NT2/D1 (cell line): ENCODE data around the gene PAQR9.

Experiments used
- DNase-seq: peaks from one replicate; pipeline ENCODE4 v3.0.0-alpha.2; 2011; ENCODE audit warnings: low read depth, low spot score
- H3K27me3 ChIP-seq: 2 replicates; pipeline ENCODE4 v1.6.0; 2011; ENCODE audit warnings: mild to moderate bottlenecking; ENCODE audit not compliant: insufficient read length, insufficient read depth
- H3K36me3 ChIP-seq: 2 replicates; pipeline ENCODE4 v1.6.1; 2011; ENCODE audit warnings: mild to moderate bottlenecking, low read length, mixed read lengths; ENCODE audit not compliant: insufficient read depth, insufficient read length
- H3K4me1 ChIP-seq: 2 replicates; pipeline ENCODE4 v1.5.1; 2011; ENCODE audit not compliant: insufficient read depth, insufficient read length
- H3K4me3 ChIP-seq: 2 replicates; pipeline ENCODE4 v1.5.1; 2011; ENCODE audit warnings: low read depth; ENCODE audit not compliant: insufficient read length
- H3K9ac ChIP-seq: 2 replicates; pipeline ENCODE4 v1.6.0; 2011; ENCODE audit warnings: low read depth; ENCODE audit not compliant: insufficient read length
- H3K9me3 ChIP-seq: 2 replicates; pipeline ENCODE4 v1.5.1; 2011; ENCODE audit warnings: mild to moderate bottlenecking, low read length; ENCODE audit not compliant: insufficient read depth
- SUZ12 ChIP-seq: IDR thresholded peaks from 2 replicates; pipeline ENCODE4 v1.6.1; 2011; ENCODE audit not compliant: insufficient read length, insufficient read depth; ENCODE audit errors: extremely low read depth
- YY1 ChIP-seq: IDR thresholded peaks from 2 replicates; pipeline ENCODE4 v1.6.1; 2011; ENCODE audit not compliant: insufficient read length, insufficient read depth
- ZNF274 ChIP-seq: IDR thresholded peaks from 2 replicates; pipeline ENCODE4 v1.6.1; 2011; ENCODE audit warnings: mild to moderate bottlenecking, low read depth, low read length

Gene PAQR9

DNA sequence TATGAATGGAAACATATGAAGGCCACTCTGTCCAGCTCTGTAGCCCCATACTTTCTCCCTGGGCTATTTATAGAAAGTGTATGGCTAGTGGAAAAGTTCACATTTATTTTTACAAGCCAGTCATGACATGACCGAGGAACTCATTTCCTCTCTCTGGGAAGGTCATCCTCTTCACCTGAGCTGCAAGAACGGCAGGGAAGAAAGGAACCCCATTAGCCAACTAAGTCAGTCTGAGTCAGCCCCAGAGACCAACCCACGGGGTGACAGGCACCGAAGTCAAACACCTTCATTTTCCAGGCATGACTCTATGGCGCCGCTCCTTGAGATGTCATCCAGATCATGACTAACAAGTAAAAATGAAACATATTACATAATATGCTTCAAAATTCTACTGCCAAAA, 4.8 kb downstream of the PAQR9 start:
- no peak overlapping the region for H3K4me3 ChIP-seq
- no peaks in the 10 kb centered on the region for H3K36me3 ChIP-seq
- peaks cover 13% of the 10 kb centered on the region for H3K27me3 ChIP-seq
- no peak overlapping the region for H3K9ac ChIP-seq
- H3K4me1 ChIP-seq, result peaks cover 7% of the 10 kb centered on the region
- TF ChIP-seq ZNF274 (no peak), SUZ12 (no peak), YY1 (no peak)
- no peak for DNase-seq
- H3K9me3 ChIP-seq, result no peaks in the 10 kb centered on the region; the same call in 1 of the 2 replicates

DNA sequence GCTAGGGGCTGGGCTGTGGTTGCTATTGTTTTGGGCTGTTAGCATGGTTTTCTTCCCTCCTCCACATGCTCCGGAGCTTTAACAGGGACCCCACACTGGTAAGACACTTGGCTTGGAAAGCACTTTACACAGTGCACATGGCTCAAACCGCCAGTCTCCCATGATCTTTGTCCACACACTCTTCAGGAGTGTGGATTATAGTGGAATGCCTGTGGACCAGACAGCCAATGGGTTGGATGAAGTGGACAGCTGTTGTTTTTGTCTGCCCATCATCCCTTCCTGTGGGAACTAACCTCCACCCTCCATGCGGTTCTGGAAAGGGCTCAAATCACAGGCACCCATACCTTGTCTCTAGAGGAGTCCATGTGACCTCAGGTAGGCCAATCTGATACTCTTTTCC, 10.0 kb downstream of the PAQR9 start:
- H3K27me3 ChIP-seq, result no peaks in the 10 kb centered on the region
- H3K9ac ChIP-seq, result no peak overlapping the region
- no peaks in the 10 kb centered on the region for H3K36me3 ChIP-seq
- TF ChIP-seq YY1, result no peak
- no peak for TF ChIP-seq SUZ12
- TF ChIP-seq ZNF274, result no peak
- H3K4me3 ChIP-seq, result no peak overlapping the region
- H3K4me1 ChIP-seq, result no peaks in the 10 kb centered on the region
- no peaks in the 10 kb centered on the region for H3K9me3 ChIP-seq
- DNase-seq, result no peak

DNA sequence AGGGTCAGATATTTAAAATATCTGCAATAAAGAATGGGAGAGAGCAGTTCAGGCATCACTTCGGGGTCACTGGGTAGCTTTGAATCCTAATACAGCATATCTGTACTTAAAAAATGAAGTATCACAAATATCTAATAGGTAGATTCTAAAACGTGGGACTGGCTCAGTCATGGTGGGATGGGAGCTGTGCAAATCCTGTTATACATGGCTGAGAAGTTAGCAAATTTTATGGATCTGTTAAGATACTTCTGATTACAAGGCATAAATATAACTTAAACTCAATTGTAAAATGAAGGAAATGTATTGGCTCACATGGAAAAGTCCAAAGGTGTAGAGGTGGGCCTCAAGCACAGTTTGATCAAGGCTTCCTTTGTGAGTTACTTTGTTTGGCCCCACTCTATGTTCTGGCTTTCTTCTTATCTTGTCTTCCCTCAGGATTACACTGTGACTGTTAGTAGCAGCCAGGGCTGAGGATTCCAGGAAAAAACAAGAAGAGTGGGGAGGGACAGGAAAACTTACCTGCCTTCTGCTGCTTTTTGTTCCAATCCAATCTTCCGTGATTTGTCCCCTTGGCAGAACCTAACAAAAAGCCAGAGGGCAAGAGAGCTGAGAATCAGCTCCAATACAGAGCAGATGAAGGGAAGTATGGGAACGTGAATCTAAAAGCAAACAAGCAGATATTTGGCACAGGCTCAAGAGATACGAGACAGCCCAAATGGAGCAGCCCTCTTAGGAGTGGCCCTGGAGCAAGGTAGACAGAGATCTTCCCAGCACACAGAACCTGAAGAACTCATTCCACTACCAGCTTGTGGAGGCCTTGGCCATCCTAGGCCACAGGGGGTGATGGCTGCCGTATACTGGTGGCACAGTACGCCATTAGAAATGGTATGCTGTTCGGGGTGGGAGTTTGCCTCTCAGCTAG, 10.9 kb downstream of the PAQR9 start:
- TF ChIP-seq YY1, result no peak
- TF ChIP-seq SUZ12, result no peak
- TF ChIP-seq ZNF274, result no peak
- Histone ChIP-seq H3K4me1 (no peaks in the 10 kb centered on the region), H3K36me3 (no peaks in the 10 kb centered on the region), H3K9me3 (peaks cover under 1% of the 10 kb centered on the region; the same call in 1 of the 2 replicates), H3K27me3 (no peaks in the 10 kb centered on the region), H3K9ac (no peak overlapping the region), H3K4me3 (no peak overlapping the region)
- DNase-seq, result no peak

DNA sequence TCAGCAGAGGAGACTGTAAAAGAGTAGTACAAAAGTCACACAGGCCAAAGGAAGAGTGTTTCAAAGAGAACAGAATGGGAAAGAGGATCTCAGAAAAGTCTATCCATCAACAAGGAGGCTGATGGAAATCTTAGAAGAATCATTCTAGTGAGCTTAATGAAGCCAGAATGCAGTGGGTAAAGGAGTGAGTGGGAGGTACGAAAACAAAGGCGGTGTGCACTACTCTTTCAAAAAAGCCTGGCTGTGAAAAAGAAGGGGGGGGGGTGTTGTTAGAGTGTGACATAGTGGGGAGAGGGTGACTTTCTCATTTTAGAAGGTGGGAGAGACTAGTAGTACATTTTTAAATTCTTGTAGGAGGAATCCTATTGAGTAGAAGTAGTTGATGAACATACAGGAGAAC, 11.7 kb downstream of the PAQR9 start:
- Histone ChIP-seq H3K27me3 (no peaks in the 10 kb centered on the region), H3K4me3 (no peak overlapping the region), H3K36me3 (no peaks in the 10 kb centered on the region), H3K9ac (no peak overlapping the region), H3K9me3 (peaks cover 5% of the 10 kb centered on the region; the same call in 1 of the 2 replicates), H3K4me1 (no peaks in the 10 kb centered on the region)
- no peak for DNase-seq
- TF ChIP-seq YY1 (no peak), SUZ12 (no peak), ZNF274 (no peak)

DNA sequence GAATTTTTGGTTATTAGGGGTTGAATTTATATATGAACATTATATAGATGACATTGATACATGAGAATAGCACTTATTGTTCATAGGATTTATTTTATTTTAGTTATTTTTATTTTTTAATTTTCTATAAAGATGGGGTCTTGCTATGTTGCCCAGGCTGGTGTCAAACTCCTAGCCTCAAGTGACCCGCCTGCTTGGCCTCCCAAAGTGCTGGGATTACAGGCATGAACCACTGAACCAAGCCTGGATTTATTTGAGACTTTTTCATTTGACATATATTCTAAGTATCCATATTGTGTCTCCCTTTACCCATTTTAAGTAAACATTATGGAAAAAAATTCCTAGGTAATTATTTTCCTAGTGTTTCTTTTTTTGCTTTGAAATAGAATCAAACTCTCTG, 12.5 kb downstream of the PAQR9 start:
- Histone ChIP-seq H3K9me3 (peaks cover 5% of the 10 kb centered on the region; the same call in 1 of the 2 replicates), H3K27me3 (no peaks in the 10 kb centered on the region), H3K4me1 (no peaks in the 10 kb centered on the region), H3K4me3 (no peak overlapping the region), H3K36me3 (no peaks in the 10 kb centered on the region), H3K9ac (no peak overlapping the region)
- TF ChIP-seq SUZ12 (no peak), YY1 (no peak), ZNF274 (no peak)
- no peak for DNase-seq

DNA sequence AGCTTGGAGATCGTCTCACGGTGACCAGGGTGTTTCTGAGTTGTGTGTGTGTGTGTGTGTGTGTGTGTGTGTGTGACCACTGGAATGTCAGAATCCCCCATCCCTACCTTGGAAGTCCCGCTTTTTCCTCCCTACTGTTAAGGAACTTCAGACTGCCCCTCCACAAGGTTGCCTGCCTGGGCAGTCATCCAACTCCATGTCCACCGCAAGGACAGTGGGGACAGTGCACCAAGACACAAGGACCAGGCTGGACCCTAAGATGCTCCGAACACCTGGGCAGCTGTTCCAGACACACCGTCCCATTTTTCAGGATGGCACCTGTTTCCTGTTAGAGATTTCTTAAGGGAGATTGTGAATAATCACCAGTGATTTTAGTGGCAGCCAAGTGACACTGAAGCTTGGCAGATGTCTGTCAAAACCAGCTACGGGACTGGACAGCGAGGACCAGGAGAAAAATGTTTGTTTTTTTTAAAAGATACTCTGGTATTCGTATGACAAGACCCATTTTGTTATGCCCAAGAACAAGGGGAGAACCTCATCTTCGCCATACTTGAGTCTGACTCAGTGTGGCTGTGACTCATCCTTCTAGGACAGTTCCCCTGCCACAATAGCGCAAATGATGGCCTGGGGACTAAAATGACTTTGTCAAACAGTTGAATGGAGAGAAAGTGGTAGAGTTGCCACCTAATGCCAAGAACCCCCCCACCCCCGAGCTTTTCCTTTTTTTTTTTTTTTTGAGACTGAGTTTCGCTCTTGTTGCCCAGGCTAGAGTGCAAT, 15.5 kb downstream of the PAQR9 start:
- no peak for DNase-seq

DNA sequence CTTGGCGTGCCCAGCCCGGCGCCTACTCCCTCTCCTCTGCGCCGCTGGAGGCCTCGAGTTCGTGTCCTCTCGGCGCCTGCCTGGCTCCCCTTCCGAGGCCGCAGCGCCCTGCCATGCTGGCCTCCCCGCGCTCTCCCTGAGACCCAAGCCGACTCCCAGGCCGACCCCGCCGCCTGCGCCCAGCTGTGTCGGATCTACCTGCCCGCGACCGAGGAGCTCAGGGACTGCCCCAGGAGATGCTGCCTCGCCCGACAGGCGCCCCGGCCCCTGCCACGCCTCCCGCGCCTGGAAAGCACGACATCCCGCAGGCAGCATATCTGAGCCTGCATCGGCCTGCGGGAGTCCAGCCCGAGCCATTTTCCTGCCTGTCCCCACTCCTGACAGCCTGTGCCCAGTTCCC, 16.1 kb downstream of the PAQR9 start:
- Histone ChIP-seq H3K4me1 (no peaks in the 10 kb centered on the region), H3K4me3 (no peak overlapping the region), H3K9me3 (peaks cover 5% of the 10 kb centered on the region; the same call in 1 of the 2 replicates), H3K36me3 (no peaks in the 10 kb centered on the region), H3K27me3 (no peaks in the 10 kb centered on the region), H3K9ac (no peak overlapping the region)
- TF ChIP-seq YY1, result no peak
- no peak for TF ChIP-seq SUZ12
- TF ChIP-seq ZNF274, result no peak
- no peak for DNase-seq

More for the DNA sequence above, 15.5 kb downstream of the PAQR9 start:
- no peaks in the 10 kb centered on the region for H3K36me3 ChIP-seq
- TF ChIP-seq ZNF274 (no peak), SUZ12 (no peak), YY1 (no peak)
- H3K27me3 ChIP-seq, result no peaks in the 10 kb centered on the region
- peaks cover 5% of the 10 kb centered on the region; the same call in 1 of the 2 replicates for H3K9me3 ChIP-seq
- H3K4me1 ChIP-seq, result no peaks in the 10 kb centered on the region
- H3K4me3 ChIP-seq, result no peak overlapping the region
- no peak overlapping the region for H3K9ac ChIP-seq
